GM12878 (cell line): ENCODE data around the gene PDXDC1.

Source experiments
- CTCF ChIP-seq, 3 experiments: IDR thresholded peaks in 2 of 3; conservative IDR thresholded peaks in 1 of 3; 2 replicates each; pipeline ENCODE4 v1.5.1; 2011; ENCODE audit warnings: low read depth in 3 of 3, low read length in 3 of 3, mild to moderate bottlenecking in 3 of 3, control low read depth in 2 of 3, moderate library complexity in 2 of 3, inconsistent platforms in 1 of 3, mixed read lengths in 1 of 3; ENCODE audit not compliant: control insufficient read depth in 2 of 3, insufficient read depth in 1 of 3; ENCODE audit errors: extremely low read depth in 1 of 3
- EP300 ChIP-seq, 2 experiments: fragments of 150-350 bp in 1 of 2; IDR thresholded peaks; 2 replicates each; pipeline ENCODE4 v1.6.1; 2011 to 2012; ENCODE audit warnings: low read depth in 2 of 2, low read length in 2 of 2, borderline replicate concordance in 1 of 2, improper control_type of control experiment in 1 of 2, inconsistent platforms in 1 of 2; ENCODE audit not compliant: control insufficient read depth in 1 of 2
- NR2F1 ChIP-seq: fragments of 450-650 bp; conservative IDR thresholded peaks from 2 replicates; pipeline ENCODE4 v1.6.1; 2017; ENCODE audit warnings: mild to moderate bottlenecking
- POLR2A ChIP-seq: IDR thresholded peaks from 2 replicates; pipeline ENCODE4 v1.6.1; 2011; ENCODE audit warnings: low read depth, mild to moderate bottlenecking, low read length
- YBX1 ChIP-seq: fragments of 450-650 bp; IDR thresholded peaks from 2 replicates; pipeline ENCODE4 v1.6.1; 2016; ENCODE audit warnings: antibody characterized with exemption
- ZNF274 ChIP-seq: IDR thresholded peaks from one replicate; pipeline ENCODE4 v1.8.0; 2011; ENCODE audit not compliant: insufficient read length, insufficient read depth

- no peak for TF ChIP-seq CTCF (IDR thresholded peaks at IDR 0.05 in 2 of 3, conservative IDR thresholded peaks at IDR 0.05 in 1 of 3; ENCODE audit: control insufficient read depth in 2 of 3, extremely low read depth in 1 of 3, insufficient read depth in 1 of 3, low read depth in 3 of 3, low read length in 3 of 3)
- TF ChIP-seq EP300 (IDR thresholded peaks at IDR 0.05; ENCODE audit: borderline replicate concordance in 1 of 2, control insufficient read depth in 1 of 2, low read depth in 2 of 2, low read length in 2 of 2) = no peak
- no peak for TF ChIP-seq POLR2A
- no peak for TF ChIP-seq ZNF274
- no peak for TF ChIP-seq NR2F1
- TF ChIP-seq YBX1 = no peak
Measured at GRCh38 chr16:15037745-15038144, 62.9 kb downstream of the PDXDC1 start.
